Thyroid gland (tissue), 4 donors: ENCODE data around the gene RAB31. TPM values are rescaled to one million over a fixed set of nuclear protein-coding genes. Genes with fewer than 3 reads are reported as not detected.

Experiments
- DNase-seq, 2 donors: peaks; one replicate each; pipeline ENCODE4 v3.0.0-alpha.2; 2019
- H3K27ac ChIP-seq, 3 donors: fragments of 200-600 bp; sonication (generic); 1 replicate in 2 of 3; 2 replicates in 1 of 3; pipeline ENCODE4 v1.5.1; 2016 to 2019; ENCODE audit warnings: mild to moderate bottlenecking in 1 of 3, moderate library complexity in 1 of 3
- H3K27me3 ChIP-seq: fragments of 200-600 bp; sonication (generic); one replicate; pipeline ENCODE4 v1.5.1; 2019
- H3K36me3 ChIP-seq, 2 donors: fragments of 200-600 bp; sonication (generic); one replicate each; pipeline ENCODE4 v1.5.1; 2016 to 2019
- H3K4me1 ChIP-seq, 2 donors: fragments of 200-600 bp; sonication (generic); one replicate each; pipeline ENCODE4 v1.5.1; 2017 to 2019
- H3K4me3 ChIP-seq, 3 donors: fragments of 200-600 bp; sonication (generic); replicated peaks in 1 of 3; 1 replicate in 2 of 3; 2 replicates in 1 of 3; pipeline ENCODE4 v1.5.1; 2016; ENCODE audit warnings: mild to moderate bottlenecking in 1 of 3
- H3K9me3 ChIP-seq: fragments of 200-600 bp; sonication (generic); one replicate; pipeline ENCODE4 v1.5.1; 2017
- CTCF ChIP-seq, 6 experiments: fragments of 200-600 bp in 3 of 6; fragments of 450-650 bp in 3 of 6; sonication (generic) in 3 of 6; IDR thresholded peaks; one replicate each; pipeline ENCODE4 v1.5.1; 2016 to 2019; ENCODE audit warnings: antibody characterized with exemption in 6 of 6, mild to moderate bottlenecking in 2 of 6, inconsistent platforms in 1 of 6, moderate library complexity in 1 of 6
- POLR2A ChIP-seq, 2 donors: fragments of 450-650 bp; IDR thresholded peaks; one replicate each; pipeline ENCODE4 v1.6.1; 2017; ENCODE audit warnings: antibody characterized with exemption in 2 of 2, mild to moderate bottlenecking in 2 of 2, moderate library complexity in 1 of 2
- WGBS, 2 donors: methylation state at CpG; one replicate each; pipeline ENCODE4 v1.1.5; 2017; 5-methylcytosine and 5-hydroxymethylcytosine counted together
- intact Hi-C: fragments of 100-400 bp; cut with DNase I; formaldehyde crosslinking; loops from one replicate; pipeline ENCODE4 v1.15.1; 2023
- total RNA-seq, 4 donors: library from RNA; depleted of rRNA; stranded (reverse); fragments of >200 nt; gene quantifications; one replicate each; pipeline ENCODE4 v1.2.3, GENCODE V29; 2016

Gene RAB31
- total RNA-seq, 4 donors from 2014 or later: 33.9 to 72.7 (median 40.8) TPM

GRCh38 chr18:9824474-9824832 is 116.4 kb downstream of the RAB31 start:
- WGBS, 2 donors: 25 to 26% methylated on average over 3 of the region's 3 CpGs

GRCh38 chr18:9824952-9825371 is 116.9 kb downstream of the RAB31 start:
- peaks cover 20 to 39% of the 10 kb centered on the region in 2 donors for H3K4me1 ChIP-seq
- H3K4me3 ChIP-seq: no peak overlapping the region
- DNase-seq: no peak
- WGBS, 2 donors: 79 to 82% methylated on average over 3 of the region's 3 CpGs
- H3K9me3 ChIP-seq: no peaks in the 10 kb centered on the region
- peak overlapping the region; percentile 72 to 94 (median 94) for H3K27ac ChIP-seq
- no peaks in the 10 kb centered on the region for H3K27me3 ChIP-seq
- intact Hi-C loops: no loop called here
- no peaks in the 10 kb centered on the region for H3K36me3 ChIP-seq
- TF ChIP-seq POLR2A (IDR thresholded peaks at IDR 0.05) (peak in 1 of 2 donors; percentile 51), CTCF (IDR thresholded peaks at IDR 0.05) (no peak)

More at GRCh38 chr18:9824474-9824832, 116.4 kb downstream of the RAB31 start:
- TF ChIP-seq CTCF (IDR thresholded peaks at IDR 0.05): no peak
- TF ChIP-seq POLR2A (IDR thresholded peaks at IDR 0.05): peak in 1 of 2 donors; percentile 42
- H3K4me1 ChIP-seq: peaks cover 20 to 39% of the 10 kb centered on the region in 2 donors
- no peak overlapping the region for H3K4me3 ChIP-seq
- no peaks in the 10 kb centered on the region for H3K9me3 ChIP-seq
- no peaks in the 10 kb centered on the region for H3K36me3 ChIP-seq
- intact Hi-C loops: no loop called here
- peak overlapping the region; percentile 78 to 94 (median 94) for H3K27ac ChIP-seq
- H3K27me3 ChIP-seq: no peaks in the 10 kb centered on the region
- DNase-seq: peak; percentile 87

- Histone ChIP-seq H3K36me3 (no peaks in the 10 kb centered on the region), H3K9me3 (no peaks in the 10 kb centered on the region), H3K4me3 (no peak overlapping the region), H3K4me1 (peaks cover 21 to 39% of the 10 kb centered on the region in 2 donors), H3K27ac (peak overlapping the region; percentile 72 to 94 (median 94)), H3K27me3 (no peaks in the 10 kb centered on the region)
- DNase-seq: peak in 1 of 2 donors; percentile 27
- TF ChIP-seq POLR2A (IDR thresholded peaks at IDR 0.05): no peak
- TF ChIP-seq CTCF (IDR thresholded peaks at IDR 0.05): no peak
- intact Hi-C loops: no loop called here
- WGBS, 2 donors: 57 to 61% methylated on average over 6 of the region's 6 CpGs
Measured at GRCh38 chr18:9825571-9826073, 117.5 kb downstream of the RAB31 start.

- Histone ChIP-seq H3K27ac (peak overlapping the region in 2 of 3 donors; percentile 35 to 94), H3K36me3 (no peaks in the 10 kb centered on the region), H3K4me1 (peaks cover 29 to 50% of the 10 kb centered on the region in 2 donors), H3K4me3 (no peak overlapping the region), H3K9me3 (no peaks in the 10 kb centered on the region), H3K27me3 (no peaks in the 10 kb centered on the region)
- 94 to 97% methylated on average over 4 of the region's 4 CpGs for WGBS, 2 donors
- DNase-seq: no peak
- TF ChIP-seq CTCF (IDR thresholded peaks at IDR 0.05) (no peak), POLR2A (IDR thresholded peaks at IDR 0.05) (no peak)
- intact Hi-C loops: no loop called here
Measured at GRCh38 chr18:9826685-9827084, 118.6 kb downstream of the RAB31 start.

- Histone ChIP-seq H3K27ac (peak overlapping the region in 2 of 3 donors; percentile 35 to 94), H3K36me3 (no peaks in the 10 kb centered on the region), H3K4me1 (peaks cover 29 to 54% of the 10 kb centered on the region in 2 donors), H3K9me3 (no peaks in the 10 kb centered on the region), H3K4me3 (no peak overlapping the region), H3K27me3 (no peaks in the 10 kb centered on the region)
- intact Hi-C loops: no loop called here
- 84 to 85% methylated on average over 7 of the region's 7 CpGs for WGBS, 2 donors
- no peak for DNase-seq
- TF ChIP-seq POLR2A (IDR thresholded peaks at IDR 0.05) (no peak), CTCF (IDR thresholded peaks at IDR 0.05) (no peak)
Measured at GRCh38 chr18:9827211-9827792, 119.2 kb downstream of the RAB31 start.
